ENCODE measurements around the gene CEP89.
"Not testable (repeated sequence)": the region's sequence is repeated elsewhere in the genome, so short reads cannot be mapped to it uniquely, and the experiment has no call there.

CEP89 gene

DNA sequence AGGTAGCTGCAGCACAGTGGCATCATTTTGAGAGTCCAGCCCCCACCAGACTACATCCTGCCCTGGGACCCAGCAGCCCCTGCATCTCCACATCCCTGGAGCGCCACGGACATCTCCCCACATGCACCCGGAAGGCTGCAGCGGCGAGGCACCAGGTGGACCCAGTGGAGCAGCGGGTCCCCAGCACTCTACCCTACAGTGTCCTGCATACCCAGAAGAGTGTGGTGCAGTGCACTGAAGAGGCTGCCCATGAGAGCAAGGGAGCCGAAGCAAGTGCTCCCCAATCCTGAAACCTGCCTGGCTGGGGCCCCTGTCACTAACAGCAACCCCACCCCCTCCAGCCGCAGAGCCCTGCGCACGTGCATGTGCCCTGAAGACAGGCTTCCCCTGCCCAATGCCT lies 80.9 kb downstream of the CEP89 start:
- no peak for DNase-seq

DNA sequence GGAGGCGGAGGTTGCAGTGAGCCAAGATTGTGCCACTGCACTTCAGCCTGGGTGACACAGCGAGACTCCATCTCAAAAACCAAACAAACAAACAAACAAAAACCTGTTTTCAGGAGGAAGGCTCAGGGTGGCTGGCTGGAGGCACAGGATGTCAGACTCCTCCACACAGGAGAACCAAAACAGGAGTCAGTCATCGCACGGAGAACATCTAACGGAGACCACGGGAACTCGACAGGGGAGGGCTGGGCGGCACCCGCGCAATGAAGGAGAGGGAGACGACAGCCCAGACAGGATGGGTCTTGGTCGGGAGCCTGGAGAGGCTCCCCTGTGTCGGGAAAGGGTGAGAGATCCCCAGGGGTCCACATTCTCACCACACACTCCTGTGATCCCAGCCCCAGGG lies 81.4 kb downstream of the CEP89 start:
- no peak for DNase-seq

DNA sequence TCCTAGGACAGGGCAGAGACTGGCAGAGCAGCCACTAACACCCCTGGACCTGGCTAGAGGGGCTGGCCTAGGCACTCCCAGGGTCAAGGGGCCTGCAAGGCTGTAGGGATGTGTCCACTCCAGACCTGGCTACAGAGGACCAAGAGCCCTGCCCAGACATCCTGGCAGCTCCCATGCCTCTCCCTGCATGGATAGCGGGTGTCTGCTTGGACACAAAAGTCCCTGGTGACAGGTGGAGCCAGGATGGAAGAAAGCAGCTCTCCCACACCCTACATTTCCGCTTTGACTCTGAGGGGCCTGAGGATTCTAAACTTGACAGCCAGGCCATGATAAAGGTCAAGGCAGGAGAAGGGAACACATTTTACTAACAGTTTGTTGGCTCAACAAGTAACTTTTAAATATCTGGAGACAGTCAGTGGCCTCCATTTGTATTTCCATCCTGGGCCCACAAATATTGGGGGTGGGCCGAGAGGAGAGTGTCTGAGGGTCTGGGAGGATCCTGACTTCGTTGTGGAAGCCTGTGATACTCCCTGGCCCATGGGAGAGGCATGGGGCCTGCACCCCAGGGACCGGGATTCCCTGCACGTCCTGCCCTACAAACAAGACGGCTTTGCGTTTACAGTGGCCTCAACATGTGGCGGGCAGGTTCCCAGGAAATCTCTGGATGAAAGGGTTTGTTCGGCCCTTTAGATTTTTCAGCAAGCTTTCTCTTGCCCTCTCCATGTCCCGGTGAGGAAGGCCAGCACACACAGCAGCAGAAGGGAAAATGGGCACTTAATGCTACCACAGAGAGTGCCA lies 82.4 kb downstream of the CEP89 start:
- DNase-seq, result no peak

DNA sequence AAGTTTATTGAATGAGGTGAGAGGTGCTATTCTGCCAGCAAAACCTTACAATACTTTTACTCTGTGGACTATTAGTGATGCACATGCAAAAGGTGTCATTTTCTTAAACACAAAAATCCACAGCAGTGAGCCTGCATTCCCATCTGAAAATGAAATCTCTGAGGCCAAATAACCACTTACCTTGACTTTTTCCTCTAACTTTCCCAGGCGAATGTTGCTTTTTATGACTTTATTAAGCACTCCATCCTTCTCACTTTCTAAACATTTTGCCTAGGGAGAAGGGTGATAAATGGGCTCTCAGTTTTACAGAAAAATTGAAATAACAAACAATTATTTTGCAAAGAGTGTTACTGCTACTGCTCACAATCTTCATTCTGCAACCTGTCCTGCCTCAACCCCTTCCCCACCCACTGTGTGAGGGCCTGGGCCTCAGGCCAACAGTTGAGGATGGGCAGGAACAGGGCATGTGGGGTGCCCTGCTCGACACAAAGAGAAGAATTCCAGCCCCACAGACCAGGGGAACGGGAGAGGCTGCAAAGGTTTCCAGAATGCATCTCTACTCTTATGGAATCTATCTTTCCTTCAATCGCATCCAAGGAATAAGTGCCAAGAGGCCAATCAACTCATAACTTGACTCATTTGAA lies 84.1 kb downstream of the CEP89 start:
- DNase-seq, result no peak

DNA sequence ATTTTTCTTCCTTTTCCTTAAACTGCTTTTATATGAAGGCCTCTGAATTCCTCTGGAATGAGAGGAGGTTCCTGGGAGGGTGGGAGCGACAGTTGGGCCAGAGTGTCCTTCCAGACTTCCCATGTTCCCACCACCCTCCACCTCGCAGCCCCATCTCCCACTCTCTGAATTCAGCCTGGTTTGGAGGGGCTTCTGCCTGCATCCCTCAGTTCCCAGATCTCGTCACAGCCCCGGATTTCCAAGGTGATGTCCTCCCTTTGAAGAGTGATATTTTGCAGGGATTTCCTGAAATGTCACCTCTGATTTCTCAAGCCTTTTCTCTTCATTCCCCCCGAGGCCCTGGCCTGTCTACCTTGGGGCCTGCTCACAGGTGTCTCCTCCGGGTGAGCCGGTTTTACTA lies 85.5 kb downstream of the CEP89 start:
- DNase-seq, result no peak

DNA sequence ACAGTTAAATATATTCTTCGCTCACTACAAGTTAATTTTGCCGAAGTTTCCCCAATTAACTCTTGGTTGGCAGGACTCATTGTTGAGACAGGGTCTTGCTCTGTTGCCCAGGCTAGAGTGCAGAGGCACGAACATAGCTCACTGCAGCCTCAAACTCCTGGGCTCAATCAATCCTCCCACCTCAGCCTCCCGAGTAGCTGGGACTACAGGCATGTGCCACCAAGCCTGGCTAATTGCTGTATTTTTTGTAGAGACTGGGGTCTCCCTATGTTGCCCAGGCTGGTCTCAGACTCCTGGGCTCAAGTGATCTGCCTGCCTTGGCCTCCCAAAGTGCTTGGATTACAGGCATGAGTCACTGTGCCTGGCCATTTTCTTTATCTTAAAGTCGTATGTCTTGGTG lies 86.5 kb downstream of the CEP89 start:
- not testable (repeated sequence) for DNase-seq

DNA sequence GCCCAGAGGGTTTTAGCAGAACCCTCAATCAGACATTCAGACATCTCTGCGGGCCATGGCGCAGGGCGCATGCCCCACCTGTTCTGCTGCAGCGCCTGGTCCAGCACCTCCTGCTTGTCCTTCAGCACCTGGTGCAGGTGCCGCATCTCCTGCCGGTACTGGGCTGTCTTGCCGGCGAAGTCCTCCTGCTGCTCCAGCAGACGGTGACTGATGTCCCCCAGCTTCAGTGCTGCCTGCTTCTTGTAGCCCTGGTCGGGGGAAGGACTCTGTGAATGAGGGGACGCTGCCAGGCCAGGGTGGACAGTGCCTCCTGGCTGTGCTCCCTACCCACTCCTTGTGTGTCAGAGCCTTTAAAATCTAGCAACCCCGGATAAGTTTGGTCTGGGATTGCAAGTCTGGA lies 90.0 kb downstream of the CEP89 start:
- DNase-seq, result no peak

DNA sequence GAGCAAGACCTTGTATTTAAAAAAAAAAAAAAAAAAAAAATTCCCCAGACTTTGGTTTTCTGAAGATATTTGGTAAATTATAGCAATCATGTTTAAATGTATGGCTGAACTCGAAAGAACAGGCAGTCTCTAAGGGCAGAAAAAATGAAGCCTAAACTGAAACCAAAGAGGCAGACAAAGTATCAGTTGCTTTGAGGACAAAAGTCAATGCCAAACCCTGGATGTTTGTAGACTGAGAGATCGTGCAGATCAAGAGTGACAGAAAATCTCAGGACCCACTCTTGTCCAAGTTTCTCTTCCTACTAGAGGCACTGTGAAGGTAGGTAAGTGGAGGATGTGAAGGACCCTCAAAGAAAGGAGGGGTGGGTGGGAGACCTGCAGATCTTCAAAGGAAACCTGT lies 91.1 kb downstream of the CEP89 start:
- DNase-seq, result no peak

DNA sequence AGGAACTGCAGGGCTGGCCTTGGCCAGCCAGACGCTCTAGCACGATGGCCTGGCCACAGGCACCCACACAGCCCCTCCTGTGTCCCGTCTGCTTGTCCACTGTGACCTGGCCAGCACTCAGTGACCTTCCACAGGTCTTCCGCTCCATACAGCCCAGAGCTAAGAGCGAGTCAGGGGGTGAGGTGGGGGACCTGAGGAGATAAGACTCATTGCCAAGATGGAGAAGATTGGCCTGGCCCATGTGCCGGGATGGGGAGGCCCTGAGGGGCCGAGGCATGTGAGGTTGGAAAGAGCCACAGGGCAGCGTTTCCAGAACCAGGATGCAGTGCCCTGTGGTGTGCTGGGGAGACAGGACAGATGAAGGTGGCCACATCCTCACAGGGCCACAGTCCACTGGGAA lies 92.0 kb downstream of the CEP89 start:
- DNase-seq, result no peak

DNA sequence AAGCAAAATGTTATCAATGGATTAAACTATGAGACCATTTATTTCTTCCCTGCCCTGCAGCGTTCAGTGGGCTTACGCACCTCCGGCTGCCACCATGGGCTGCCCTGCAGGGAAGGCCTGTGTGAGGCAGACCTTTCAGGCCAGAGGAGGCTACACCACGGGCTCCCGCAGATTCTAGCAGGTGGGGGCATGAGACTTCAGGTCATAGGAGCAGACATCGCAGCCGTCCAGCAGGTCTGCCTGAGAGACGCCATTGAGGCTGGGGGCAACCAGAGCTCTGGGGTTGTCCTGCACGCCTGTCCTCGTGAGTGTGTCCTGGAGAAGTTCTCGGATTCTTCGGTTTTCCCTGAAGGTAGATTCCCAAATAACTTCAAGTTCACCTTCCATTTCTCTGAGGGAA lies 92.8 kb downstream of the CEP89 start:
- DNase-seq, result no peak

DNA sequence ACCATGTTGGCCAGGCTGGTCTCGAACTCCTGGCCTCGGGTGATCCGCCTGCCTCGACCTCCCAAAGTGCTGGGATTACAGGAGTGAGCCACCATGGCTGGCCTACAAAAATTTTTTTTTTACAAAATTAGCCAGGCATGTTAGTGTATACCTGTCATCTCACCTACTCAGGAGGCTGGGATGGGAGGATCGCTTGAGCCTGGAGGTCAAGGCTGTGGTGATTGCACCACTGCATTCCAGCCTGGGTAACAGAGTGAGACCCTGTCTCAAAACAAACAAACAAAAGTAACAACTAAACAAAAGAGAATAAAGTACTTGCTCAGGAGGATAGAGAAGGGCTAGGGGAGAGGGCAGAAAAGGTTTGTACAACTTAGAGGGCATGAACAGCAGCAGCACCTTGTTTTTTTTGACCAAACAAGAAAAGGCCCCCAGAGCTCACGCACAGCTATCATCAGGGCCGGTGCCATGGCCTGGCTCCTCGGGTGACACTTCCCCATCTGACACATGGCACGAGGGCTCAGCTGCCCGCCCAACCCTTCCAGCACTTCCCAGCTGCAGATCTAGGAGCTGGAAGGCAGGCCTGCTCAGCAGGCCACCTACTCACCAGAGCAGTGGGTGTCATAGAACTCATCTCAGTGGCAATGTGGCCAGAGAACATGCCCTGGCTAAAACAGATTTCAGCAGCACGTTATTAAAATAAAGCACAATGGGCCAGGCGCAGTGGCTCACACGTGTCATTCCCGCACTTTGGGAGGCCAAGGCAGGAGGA lies 93.6 kb downstream of the CEP89 start:
- DNase-seq, result no peak

DNA sequence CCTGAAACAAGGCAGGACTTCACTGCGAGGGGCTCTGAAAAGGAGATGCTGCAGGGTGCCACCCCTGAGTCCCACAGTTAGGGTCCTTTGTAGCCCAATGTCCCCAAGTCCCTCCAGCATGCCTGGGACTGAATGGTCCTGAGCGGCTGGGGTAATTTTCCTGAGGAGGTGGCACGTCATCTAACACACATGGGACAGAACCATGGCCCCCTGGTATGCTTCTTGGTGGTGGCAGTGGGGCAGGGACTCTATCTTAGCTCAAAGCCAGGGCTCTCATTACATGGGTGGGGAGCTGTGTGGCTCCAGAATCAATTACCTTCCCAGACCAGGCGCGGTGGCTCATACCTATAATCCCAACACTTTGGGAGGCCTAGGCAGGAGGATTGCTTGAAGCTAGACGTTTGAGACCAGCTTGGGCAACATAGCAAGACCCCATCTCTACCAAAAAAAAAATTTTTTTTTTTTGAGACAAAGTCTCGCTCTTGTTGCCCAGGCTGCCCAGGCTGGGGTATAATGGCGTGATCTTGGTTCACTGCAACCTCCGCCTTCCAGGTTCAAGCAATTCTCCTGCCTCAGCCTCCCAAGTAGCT lies 94.3 kb downstream of the CEP89 start:
- DNase-seq, result no peak

DNA sequence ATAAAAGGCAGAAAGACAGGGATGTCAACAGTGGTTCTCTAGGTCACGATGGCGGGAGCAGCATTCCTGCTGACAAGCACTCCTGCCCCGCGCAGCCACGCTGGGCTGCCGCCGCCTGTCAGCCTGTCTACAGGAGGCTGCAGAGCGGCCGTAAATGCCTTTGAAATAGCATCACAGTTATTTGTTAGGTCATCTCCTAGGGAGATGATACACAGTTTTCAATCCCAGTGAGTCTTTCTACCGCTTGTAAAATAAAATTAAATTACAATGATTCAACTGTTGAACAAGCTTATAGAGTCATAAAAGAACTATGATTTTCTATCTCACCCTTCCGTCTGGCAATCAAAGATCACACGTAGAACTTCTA lies 94.9 kb downstream of the CEP89 start:
- DNase-seq, result no peak

DNA sequence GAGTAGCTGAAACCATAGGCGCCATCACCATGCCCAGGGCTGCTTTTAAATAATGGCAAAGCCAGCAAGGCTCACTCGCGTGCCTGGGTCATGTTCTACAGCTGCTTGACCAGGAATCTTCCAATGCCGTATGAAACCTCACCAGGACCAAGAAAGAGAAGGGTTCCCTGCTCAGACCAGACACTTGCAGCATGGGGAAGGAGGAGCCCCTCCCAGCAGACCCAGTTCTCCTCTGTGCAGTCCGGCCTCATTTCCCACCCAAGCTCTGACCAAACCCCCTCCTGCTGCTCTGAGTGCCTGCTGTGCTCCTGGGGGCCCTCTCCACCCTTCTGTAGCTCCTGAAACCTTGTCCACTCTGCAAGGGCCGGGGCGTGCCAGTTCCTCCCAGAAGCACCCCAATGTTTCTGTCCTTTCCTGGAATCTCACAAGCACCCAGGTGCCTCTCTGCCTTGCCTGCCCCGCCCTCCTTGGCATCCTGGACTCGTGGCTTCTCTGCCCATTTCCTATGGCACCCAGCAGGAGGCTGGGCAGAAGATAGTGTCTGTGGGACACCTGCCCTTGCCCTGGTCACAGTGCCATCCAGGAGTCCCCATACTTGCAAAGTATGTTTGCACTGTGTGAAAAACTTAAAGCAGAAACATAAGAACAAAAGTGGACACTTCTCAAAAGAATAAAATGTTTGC lies 95.4 kb downstream of the CEP89 start:
- DNase-seq, result no peak

DNA sequence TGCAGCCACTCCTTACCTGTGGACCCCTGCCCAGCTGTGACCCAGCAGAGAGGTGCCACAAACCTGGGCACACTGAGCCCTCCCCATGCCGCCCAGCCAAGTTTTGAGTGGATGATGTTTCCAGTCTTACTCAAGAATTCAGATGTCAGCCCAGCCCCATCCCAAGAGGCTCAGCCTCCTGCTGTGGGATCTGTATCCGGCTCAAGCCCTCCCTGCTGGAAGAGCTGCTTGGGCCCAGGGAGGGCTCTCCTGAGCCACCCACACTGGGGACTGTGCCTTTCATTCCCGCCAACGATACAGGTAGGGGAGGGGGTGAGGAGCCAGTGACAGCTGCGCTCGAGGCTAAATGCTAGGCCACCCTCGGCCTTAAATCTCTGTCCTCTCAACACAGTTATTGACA lies 96.3 kb downstream of the CEP89 start:
- no peak for DNase-seq

DNA sequence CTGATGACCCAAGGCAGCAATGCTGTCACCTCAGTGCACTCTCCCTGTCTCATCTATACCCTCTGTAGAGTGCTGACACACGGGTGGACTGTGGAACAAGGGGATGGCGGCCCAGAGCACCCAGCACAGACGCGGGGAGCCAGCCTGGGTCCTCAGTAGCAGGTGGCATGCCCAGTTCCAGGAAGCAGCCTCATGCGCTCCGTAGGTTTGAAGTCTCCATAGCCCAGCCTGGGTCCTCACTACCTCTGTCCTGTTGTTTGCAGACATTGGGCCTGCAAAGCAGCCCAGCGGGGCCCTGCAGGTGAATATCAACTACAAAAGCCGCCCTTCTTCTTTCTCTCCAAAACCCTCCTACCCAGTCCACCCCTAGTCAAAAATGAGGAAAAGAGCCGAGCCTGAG lies 97.2 kb downstream of the CEP89 start:
- no peak for DNase-seq

DNA sequence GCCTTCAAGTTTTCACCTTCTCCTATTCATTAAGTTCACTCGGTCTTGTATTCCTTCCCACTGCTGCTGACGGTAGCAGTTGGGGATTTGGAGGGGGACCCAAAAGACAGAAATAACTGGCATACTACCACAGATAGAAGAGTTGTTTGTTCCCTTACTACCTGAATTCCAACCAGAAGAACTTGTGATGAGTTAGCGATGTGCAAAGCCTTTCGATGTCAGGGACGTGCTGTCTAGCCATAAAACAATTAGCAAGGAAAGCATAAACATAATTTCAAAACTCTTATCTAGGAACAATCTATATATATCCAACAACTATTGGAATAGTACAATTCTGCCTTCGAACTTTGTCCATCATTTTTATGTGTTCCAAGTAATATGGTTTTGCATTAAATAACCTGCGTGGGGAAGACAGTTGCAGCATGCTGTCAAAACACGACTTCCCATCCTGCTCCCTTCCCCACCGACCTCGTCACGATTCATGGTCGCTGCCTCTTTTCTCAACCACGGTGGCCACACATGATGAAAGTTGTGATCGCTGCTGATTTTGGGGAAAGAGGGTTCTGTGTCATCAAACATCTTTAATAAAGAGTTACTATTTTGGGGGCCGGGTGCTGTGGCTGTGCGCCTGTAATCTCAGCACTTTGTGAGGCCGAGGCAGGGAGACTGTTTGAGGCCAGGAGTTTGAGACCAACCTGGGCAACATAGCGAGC lies 98.4 kb downstream of the CEP89 start:
- DNase-seq, result no peak

DNA sequence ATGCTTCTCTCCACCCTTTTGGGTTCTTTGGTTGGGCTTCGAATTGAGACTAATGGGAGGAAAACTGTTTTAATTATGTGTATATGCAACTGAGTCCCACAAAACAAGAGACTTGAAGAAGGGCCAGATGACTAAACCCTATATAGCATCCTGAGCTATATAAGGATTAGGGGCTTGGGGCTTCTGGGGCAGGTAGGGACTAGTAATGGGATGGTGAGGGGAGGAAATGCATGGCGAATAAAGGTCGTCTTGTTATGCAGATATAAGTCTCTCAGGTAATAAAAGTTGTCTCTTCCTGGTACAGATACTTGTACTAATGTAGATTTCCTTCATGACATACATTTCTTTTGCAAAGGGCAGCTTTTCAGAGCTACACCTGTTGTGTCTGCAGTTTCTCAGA lies 99.4 kb downstream of the CEP89 start:
- no peak for DNase-seq

DNA sequence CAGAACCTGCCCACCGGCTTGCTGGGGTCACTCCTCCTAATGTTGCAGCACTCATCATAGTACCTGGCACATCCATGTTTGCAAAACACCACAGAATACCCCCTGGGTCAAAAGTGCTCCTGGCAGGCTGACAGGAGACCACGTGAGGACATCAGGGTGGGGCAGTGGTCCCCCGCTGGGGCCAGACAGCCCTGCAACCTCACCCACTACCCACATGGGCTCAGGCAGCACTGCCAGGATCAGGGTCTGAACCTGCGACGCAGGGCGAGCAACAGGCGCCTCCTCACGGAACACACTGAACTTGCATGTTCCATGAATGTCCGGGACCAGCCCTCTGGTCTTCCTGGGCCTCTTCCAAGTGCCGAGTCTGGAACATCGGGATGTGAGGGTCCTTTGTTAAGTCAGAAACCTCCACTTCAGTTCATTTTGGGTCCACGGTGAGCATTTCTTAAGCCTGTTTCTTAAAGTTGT lies 100.7 kb downstream of the CEP89 start:
- DNase-seq, result no peak

DNA sequence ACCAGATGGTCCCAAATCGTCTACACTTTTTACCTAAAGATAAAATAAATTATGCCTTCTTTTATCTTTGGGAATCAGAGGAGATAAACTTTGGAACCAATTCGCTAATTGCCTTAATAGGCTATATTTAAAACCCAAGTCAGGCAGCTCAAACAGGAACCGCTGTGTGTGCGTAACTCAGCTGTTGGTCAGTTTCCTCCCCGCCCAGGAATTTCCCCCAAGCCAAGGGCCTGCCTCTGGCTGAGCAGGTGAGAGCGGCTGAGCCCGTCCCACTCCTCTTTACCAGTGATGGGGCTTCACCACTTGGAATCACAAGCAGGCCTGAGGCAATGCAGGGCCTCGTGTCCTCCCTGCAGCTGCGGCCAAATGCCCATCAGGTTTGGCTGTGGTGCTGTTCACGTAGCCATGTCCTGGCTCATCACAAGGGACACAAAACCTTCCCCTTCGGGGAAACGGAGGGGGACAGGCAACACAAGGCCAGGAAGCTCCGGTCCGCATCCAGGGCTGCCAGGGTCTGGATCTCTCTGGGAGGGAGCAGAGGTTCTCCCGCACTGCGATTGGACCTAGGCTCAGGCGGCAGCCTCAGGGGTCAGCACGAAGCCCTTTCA lies 101.7 kb downstream of the CEP89 start:
- DNase-seq, result no peak

DNA sequence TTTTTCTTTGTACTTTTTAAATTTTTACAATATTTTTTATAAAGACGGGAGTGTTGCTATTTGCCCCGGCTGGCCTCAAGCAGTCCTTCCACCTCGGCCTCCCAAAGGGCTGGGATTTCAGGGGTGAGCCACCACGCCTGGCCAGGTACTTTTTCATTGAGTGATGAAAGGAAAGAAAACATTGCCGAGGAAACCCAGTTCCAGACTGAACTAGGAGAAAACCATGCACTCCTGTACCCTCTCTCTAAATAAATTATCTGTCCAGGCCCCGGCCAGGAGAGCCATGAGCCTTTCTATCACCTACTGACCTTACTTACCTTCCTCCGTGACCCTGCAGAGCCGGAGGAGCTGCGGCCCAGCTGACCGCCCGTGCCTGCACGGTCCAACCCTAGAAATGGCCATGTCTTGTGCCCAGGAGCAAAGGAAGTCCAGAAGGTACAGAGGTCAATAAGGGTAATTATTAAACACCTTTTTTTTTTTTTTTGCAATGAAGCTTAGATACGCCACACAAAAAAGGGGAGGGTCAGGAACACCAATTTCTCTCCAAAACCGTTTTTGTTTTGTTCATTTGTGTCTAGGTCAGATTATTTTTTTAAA lies 102.3 kb downstream of the CEP89 start, which contains the start of gene SLC7A9:
SLC7A9 (minus strand) TSS at position 399 of the 597 bp plus-strand sequence. CDS start 1,233 bp downstream, outside the sequence.
- DNase-seq, result no peak
